Upper lobe of left lung (tissue), 4 donors: ENCODE measurements around the gene SRBD1.

Experiments
- EP300 ChIP-seq, 4 donors: sonication (generic); formaldehyde crosslinking; IDR thresholded peaks; one replicate each; pipeline ENCODE4 v1.5.1; 2017; ENCODE audit warnings: antibody characterized with exemption in 4 of 4, control low read depth in 2 of 4
- POLR2A ChIP-seq, 4 donors: fragments of 450-650 bp; IDR thresholded peaks; one replicate each; pipeline ENCODE4 v1.5.1; 2016 to 2017; ENCODE audit warnings: antibody characterized with exemption in 4 of 4, mild to moderate bottlenecking in 2 of 4
- TF ChIP-seq, protein P1 (sequence below), 6 experiments: fragments of 450-650 bp in 4 of 6; fragments of 200-600 bp in 2 of 6; sonication (generic) in 2 of 6; IDR thresholded peaks; one replicate each; pipeline ENCODE4 v1.5.1; 2016 to 2019; ENCODE audit warnings: antibody characterized with exemption in 6 of 6

DNA sequence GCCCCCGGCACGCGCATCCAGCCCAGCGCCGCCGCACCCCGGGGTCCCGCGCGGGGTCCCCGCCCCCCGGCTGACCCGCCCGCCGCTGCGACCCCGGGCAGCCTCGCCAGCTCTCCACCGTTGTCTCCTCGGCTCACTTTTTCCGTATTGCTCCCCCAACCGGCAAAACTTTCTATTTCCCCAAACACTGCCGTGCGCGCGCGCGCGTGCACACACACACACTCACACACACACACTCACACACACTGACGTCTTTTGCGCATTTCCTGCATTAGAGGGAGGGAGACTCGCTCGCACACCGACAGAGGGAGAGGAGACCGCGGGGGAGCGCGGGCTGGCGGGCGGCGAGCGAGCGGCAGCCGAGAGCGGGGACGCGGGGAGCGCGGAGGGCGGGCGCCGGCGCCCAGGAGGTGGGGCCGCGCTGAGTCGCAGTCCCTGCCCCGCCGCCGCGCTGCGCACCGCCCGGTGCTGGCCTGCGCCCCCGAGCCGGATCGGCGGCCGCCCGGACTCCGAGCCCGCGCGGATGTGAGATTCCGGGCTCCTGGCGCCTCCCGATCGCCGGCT lies 39.9 kb upstream of the SRBD1 start:
- peak in 2 of 4 donors; percentile 46 to 87 for TF ChIP-seq EP300 (IDR thresholded peaks at IDR 0.05)
- peak in 3 of 4 donors; percentile 81 to 96 (median 93) for TF ChIP-seq POLR2A (IDR thresholded peaks at IDR 0.05)
- TF ChIP-seq, protein P1, sequence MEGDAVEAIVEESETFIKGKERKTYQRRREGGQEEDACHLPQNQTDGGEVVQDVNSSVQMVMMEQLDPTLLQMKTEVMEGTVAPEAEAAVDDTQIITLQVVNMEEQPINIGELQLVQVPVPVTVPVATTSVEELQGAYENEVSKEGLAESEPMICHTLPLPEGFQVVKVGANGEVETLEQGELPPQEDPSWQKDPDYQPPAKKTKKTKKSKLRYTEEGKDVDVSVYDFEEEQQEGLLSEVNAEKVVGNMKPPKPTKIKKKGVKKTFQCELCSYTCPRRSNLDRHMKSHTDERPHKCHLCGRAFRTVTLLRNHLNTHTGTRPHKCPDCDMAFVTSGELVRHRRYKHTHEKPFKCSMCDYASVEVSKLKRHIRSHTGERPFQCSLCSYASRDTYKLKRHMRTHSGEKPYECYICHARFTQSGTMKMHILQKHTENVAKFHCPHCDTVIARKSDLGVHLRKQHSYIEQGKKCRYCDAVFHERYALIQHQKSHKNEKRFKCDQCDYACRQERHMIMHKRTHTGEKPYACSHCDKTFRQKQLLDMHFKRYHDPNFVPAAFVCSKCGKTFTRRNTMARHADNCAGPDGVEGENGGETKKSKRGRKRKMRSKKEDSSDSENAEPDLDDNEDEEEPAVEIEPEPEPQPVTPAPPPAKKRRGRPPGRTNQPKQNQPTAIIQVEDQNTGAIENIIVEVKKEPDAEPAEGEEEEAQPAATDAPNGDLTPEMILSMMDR (IDR thresholded peaks at IDR 0.05): peak in 5 of 6 experiments; percentile 39 to 90 (median 82)
